Muscle of back (tissue), 11 donors: ENCODE results near the gene LMNTD2. TPM values are rescaled to one million over a fixed set of nuclear protein-coding genes. Genes with fewer than 3 reads are reported as not detected.

Source experiments
- DNase-seq, 3 donors: peaks; one replicate each; pipeline versions ENCODE4 v3.0.0 to v3.0.0-alpha.2; 2013
- polyA plus RNA-seq, 10 donors: library from polyadenylated mRNA; unstranded; fragments of 120-200 nt; gene quantifications; one replicate each; pipeline ENCODE4 v1.2.1, GENCODE V29; 2013; ENCODE audit not compliant: insufficient read length in 10 of 10

Gene LMNTD2
- polyA plus RNA-seq, 10 donors = 0.17 to 1.1 (median 0.44) TPM

GRCh38 chr11:567629-568292 is 7.2 kb upstream of the LMNTD2 start:
- DNase-seq = no peak

DNA sequence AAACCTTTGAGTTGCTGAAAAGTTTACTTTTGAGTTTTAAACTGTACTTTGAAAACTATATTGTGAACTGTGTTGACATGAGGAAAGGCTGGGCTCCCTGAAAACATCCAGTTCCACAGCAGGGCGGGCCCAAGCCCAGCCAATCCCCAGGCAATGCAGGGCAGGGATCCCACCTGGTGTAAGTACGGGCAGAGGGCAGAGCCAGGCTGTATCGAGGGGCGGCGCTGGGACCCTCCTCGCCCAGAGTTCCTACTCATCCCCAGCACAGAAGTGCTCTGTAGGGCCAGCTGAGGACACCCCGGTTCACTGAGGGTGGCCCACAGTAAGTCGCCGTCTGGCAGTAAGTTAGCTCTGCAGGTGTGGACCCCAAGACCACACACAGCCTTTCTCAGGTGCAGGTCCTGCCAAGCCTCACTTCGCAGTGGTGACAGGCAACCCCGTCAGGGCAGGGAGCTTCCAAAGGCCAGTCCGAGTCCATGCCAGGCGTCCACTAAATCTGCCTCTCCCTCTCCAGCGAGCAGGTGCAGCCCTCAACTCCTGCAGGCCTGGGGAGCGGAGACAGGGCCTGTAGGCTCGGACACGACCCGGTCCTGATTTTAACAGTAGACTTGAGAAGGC is 6.6 kb upstream of the LMNTD2 start:
- peak in 1 of 3 donors; percentile 38 for DNase-seq

GRCh38 chr11:565921-566509 is 5.5 kb upstream of the LMNTD2 start:
- DNase-seq = peak in 1 of 3 donors; percentile 19

- DNase-seq = no peak
Observed at GRCh38 chr11:563812-564578, 3.5 kb upstream of the LMNTD2 start.

DNA sequence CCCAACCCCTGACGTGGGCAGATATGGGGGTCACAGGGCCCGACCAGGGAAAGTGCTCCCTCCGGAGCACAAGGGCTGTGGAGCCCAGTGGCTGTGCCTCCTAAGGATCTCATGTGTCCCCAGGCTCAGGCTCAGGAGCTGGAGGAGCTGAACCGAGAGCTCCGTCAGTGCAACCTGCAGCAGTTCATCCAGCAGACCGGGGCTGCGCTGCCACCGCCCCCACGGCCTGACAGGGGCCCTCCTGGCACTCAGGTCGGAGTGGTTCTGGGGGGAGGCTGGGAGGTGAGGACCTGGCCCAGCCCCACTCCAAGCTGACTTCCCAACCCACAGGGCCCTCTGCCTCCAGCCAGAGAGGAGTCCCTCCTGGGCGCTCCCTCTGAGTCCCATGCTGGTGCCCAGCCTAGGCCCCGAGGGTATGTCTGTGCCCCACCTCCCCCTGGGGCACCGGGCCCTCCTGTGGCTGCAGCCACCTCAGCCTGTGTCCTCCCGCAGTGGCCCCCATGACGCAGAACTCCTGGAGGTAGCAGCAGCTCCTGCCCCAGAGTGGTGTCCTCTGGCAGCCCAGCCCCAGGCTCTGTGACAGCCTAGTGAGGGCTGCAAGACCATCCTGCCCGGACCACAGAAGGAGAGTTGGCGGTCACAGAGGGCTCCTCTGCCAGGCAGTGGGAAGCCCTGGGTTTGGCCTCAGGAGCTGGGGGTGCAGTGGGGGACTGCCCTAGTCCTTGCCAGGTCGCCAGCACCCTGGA is 2.7 kb upstream of the LMNTD2 start:
- DNase-seq = no peak

- no peak for DNase-seq
Observed at GRCh38 chr11:562046-562645, 1.6 kb upstream of the LMNTD2 start.

DNA sequence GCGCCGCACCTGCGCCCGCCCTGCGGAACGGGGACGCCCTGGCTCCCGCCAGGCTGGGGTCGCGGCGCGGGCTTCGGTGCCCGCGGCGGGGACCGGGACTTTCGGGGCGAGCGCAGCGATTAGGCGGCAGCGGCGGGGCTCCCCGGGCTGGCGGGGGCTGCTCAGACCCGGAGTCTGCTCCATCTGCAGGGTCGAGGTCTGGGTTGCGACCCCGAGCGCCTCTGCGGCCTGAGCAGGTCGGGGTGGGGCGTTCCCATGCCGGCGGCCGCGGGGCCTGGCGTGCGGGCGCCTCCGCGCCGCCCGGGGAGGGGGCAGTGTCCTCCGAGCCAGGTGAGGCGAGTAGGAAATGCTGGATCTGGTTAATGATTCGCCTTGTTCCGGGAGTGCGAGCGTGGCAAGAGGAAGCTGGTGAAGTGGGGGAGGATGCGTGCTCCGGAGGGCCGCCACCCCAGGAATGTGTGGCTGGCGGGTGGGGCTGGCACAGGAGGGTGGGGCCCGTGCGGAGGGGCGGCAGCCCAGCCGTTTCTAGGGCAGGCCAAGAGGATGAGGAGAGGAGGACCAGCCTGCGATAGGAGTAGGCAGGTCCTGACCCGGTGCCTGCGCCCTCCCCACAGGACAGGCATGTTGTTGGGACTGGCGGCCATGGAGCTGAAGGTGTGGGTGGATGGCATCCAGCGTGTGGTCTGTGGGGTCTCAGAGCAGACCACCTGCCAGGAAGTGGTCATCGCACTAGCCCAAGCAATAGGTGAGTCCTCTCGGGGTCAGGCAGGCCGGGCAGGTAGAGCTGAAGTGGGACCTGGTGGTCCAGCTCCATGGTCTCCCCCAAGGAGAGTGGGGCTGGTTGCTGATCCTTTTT is 838 bp upstream of the LMNTD2 start:
- DNase-seq = no peak

GRCh38 chr11:559712-560304 is 730 bp downstream of the LMNTD2 start:
- DNase-seq = no peak

DNA sequence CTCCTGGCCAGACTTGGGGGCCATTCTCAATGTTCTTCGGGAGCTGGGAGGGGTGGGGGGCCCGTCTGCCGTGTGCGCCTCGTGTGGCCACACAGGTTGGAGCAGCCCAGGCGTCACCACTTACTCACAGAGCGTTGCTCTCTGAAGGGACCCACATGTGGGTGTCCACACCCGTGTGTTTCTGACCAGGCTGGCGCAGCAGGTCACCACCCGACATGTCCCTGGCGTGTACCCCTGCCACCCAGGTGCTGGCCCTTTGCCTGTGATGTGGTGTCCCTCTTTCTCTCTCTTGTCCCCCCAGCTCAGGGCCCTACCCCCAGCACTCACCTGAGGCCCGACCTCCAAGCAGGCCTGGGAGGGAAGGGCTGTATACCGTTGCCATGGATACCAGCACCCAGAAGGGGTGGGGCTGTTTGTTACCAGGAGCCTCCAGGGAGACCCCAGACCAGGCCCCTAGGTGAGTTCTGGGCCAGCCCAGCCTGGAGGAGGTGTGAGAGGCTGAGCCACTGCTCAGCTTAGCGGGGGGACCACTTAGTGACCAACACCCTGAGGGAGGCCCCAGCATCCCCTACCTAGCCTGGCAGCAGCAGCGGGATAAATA is 1.4 kb downstream of the LMNTD2 start:
- no peak for DNase-seq

DNA sequence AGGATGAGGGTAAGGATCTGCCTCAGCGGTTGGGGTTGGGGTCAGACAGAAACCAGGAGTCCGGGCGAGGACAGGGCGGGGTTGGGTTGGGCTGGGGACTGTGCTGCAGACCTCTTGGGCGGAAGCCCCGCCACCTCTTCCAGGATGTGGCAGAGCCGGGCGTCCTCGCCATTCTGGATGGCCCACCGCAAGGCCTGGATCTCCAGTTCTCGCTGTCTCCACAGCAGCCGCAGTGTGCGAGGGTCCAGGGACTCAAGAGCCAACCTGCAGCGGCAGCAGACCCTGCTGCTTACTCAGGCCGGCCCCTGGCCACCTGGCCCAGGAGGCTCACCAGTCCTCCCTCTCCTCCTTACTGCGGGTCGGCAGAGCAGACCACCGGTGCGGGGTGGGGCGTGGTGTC is 2.0 kb downstream of the LMNTD2 start:
- DNase-seq = no peak

GRCh38 chr11:557328-558132 is 3.0 kb downstream of the LMNTD2 start:
- no peak for DNase-seq

- DNase-seq = no peak
Observed at GRCh38 chr11:556662-557256, 3.8 kb downstream of the LMNTD2 start.

DNA sequence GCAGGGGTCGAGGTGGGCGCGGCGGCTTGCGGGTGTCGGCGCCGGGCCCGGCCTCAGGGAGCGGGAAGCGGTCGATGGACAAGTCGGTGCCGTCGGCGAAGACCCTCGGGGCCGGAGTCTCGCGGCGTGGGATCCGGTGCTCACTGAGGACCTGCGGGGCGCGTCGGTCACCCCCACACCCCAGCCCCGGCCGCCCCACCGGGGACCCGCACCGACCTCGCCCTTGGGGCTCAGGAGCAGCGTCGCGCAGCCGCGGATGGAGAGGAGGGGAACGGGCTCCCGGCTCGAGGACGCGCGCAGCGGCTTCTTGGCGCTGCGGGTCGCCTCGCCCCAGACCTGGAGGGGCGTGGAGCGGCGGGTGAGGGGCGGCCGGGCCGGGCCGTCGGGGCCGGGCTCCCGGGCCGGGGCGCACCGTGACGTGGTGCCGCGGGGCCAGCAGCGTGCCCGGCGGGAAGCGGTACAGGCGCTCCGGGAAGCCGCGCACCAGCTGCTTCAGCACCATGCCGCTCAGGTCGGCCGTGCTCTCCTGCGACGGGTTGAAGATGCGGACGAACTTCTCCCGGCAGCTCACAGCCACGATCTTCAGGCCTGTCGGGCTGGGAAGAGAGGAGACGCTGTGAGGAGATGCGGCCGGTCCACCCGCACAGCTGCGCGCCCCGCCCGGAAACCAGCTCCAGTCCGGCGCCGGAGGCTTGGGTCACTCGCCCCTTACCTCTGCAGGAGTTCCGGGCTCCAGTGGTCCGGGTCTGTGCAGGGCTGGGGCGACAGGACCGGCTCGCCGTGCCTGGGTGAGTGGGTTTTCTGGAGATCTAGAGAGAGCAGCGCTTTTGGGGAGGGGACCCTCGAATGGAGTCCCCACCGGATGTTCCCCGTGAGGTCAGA is 4.5 kb downstream of the LMNTD2 start:
- no peak for DNase-seq

DNA sequence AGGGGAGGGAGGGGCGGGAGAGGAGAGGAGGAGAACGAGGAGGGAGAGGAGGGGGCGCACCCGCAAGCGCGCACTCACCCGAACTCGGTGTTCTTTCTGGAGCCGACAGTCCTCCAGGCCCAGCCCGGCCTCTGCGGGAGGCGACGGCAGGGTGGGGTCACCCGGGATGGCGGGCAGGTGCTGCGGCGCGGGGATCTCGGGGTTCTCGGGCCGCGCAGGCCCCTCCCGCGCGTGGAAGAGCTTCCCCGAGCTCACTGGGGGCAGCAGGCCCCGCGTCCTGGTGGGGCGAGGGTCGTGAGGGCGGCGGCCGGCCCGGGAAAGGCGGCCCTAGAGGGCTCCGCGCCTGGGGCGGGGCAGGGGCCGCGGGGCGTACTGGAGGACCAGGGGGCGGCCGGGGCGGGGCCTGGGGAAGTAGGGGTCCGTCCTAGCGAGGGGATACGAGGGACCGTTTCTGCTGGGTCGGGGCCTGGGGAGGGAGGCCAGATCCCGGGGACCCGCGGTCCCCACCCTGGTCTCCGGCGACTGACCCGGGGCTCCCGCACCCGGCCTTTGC is 5.2 kb downstream of the LMNTD2 start:
- DNase-seq = no peak

DNA sequence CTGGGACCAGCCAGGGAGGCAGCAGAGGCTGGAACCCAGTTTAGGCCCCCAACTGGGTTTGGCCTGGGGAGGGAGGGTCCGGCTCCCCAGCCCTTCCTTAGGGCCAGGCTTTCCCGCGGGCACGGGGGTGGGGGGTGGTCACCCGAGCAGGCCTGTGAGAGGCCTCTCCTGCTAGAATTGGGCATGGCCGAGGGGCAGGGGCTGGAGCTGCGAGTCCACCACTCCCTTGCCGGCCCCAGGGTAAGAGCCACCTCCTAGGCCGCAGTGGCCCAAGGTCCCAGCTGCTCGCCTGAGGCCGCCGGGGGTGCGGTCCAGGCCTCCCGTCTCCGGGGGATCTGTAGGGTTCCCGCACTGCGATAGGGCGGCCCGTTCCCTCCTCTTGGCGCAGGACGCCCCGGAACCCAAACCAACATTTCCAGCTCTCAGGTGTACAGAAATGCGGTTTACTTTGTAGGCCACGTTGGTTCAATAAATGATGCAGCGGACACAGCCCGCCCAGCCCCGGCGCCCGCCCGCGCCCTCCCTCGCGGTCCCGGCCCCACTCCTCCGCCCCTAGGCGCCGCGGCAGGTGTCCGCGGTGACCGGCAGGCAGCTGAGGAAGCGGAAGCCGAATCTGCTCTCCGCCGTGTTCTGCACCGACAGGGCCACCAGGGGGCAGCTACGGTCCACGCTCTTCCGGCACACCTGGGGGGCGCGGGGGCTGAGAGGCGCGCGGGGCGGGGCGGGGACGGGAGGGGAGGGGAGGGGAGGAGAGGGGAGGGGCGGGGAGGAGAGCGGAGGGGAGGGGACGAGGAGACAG is 5.9 kb downstream of the LMNTD2 start:
- peak in 1 of 3 donors; percentile 68 for DNase-seq

DNA sequence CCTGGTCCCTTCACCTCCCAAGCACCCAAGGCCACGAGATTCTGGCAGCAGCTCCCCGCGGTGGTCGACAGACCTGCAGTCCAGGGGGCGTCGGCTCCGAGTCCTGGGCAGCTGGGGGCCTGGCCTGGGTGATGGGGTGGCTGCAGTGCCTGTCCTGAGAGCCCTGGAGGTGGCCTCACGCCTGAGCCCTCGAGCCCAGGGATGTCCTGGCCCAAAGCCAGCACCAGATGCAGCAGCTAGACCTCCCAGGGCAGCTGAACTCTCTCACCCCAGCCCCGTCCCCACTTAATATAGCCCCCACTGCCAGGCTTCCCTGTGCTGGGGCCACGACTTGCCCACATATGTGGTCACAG is 6.6 kb downstream of the LMNTD2 start:
- DNase-seq = no peak
